Panc1 (cell line): ENCODE results near the gene PLCH1. TPM values are rescaled to one million over a fixed set of nuclear protein-coding genes. Genes with fewer than 3 reads are reported as not detected.

Source experiments
- ATAC-seq: fragments of 200-7000 bp; cut with Tn5 transposase; 2 replicates; pipeline ENCODE4 v1.9.1; 2020; ENCODE audit warnings: mild to moderate bottlenecking, moderate library complexity
- BruUV-seq: library from RNA; stranded (reverse); fragments of 400-500 nt; replicated peaks from 2 replicates; lab custom pipeline; 2021; lab: Mats Ljungman, UMichigan
- CTCF ChIA-PET: fragments of 300-600 bp; sonication (Branson Sonifier 250); formaldehyde crosslinking; loops from one replicate; lab custom pipeline; 2022; ENCODE audit warnings: antibody characterized with exemption; lab: Charles Lee
- POLR2A ChIA-PET: fragments of 300-600 bp; sonication (Branson Sonifier 250); formaldehyde crosslinking; loops from one replicate; lab custom pipeline; 2022; ENCODE audit warnings: antibody characterized with exemption; lab: Charles Lee
- DNase-seq: peaks from one replicate; pipeline ENCODE4 v3.0.0-alpha.2; 2010; ENCODE audit warnings: low read depth, low spot score
- H3K27ac ChIP-seq: 2 replicates; pipeline ENCODE4 v1.5.1; 2011; ENCODE audit warnings: mild to moderate bottlenecking, low read length, inconsistent platforms
- H3K27me3 ChIP-seq: fragments of 200-500 bp; sonication (Bioruptor generic); 2 replicates; pipeline ENCODE4 v1.6.0; 2014; ENCODE audit warnings: low read length, inconsistent platforms; ENCODE audit not compliant: control insufficient read depth, insufficient read depth
- H3K36me3 ChIP-seq: fragments of 200-500 bp; sonication (Bioruptor generic); 2 replicates; pipeline ENCODE4 v1.5.1; 2014; ENCODE audit warnings: inconsistent platforms, mild to moderate bottlenecking, low read length, moderate library complexity; ENCODE audit not compliant: control insufficient read depth, insufficient read depth
- H3K4me1 ChIP-seq: 2 replicates; pipeline ENCODE4 v1.5.1; 2011; ENCODE audit warnings: inconsistent platforms, mild to moderate bottlenecking, low read length, moderate library complexity; ENCODE audit not compliant: control insufficient read depth, insufficient read depth
- H3K4me3 ChIP-seq, 2 experiments: 2 replicates each; pipeline ENCODE4 v1.5.1; 2011 to 2012; ENCODE audit warnings: low read depth in 2 of 2, low read length in 2 of 2, mild to moderate bottlenecking in 2 of 2, inconsistent platforms in 1 of 2, moderate library complexity in 1 of 2
- H3K9me3 ChIP-seq: fragments of 200-500 bp; sonication (Bioruptor generic); 2 replicates; pipeline ENCODE4 v1.5.1; 2014; ENCODE audit warnings: low read depth, mild to moderate bottlenecking, inconsistent platforms, low read length, moderate library complexity; ENCODE audit not compliant: control insufficient read depth, insufficient read depth
- CTCF ChIP-seq: fragments of 450-650 bp; IDR thresholded peaks from 2 replicates; pipeline ENCODE4 v1.5.1; 2017; ENCODE audit warnings: mild to moderate bottlenecking
- POLR2AphosphoS5 ChIP-seq: IDR thresholded peaks from 2 replicates; pipeline ENCODE4 v1.6.1; 2012; ENCODE audit warnings: mild to moderate bottlenecking, low read depth, low read length, moderate library complexity
- REST ChIP-seq, 2 experiments: IDR thresholded peaks; 2 replicates each; pipeline ENCODE4 v1.6.1; 2011 to 2012; ENCODE audit warnings: low read depth in 2 of 2, control low read depth in 1 of 2, low read length in 1 of 2, mild to moderate bottlenecking in 1 of 2, moderate library complexity in 1 of 2; ENCODE audit not compliant: insufficient read depth in 1 of 2
- SIN3A ChIP-seq: IDR thresholded peaks from 2 replicates; pipeline ENCODE4 v1.6.1; 2012; ENCODE audit warnings: low read depth, mild to moderate bottlenecking, low read length, moderate library complexity, borderline replicate concordance; ENCODE audit not compliant: insufficient read depth
- TCF7L2 ChIP-seq: IDR thresholded peaks from 2 replicates; pipeline ENCODE4 v1.6.1; 2011; ENCODE audit warnings: mild to moderate bottlenecking, low read depth, low read length, inconsistent platforms
- in situ Hi-C: cut with HindIII; loops from 2 replicates; pipeline ENCODE4 v1.10.0; 2016; ENCODE audit warnings: low sequenced_read_pairs, low pct_unique_long_range_greater_than_20kb
- intact Hi-C: fragments of 100-400 bp; cut with micrococcal nuclease; formaldehyde crosslinking; loops from one replicate; pipeline ENCODE4 v1.10.0; 2022; ENCODE audit not compliant: unreplicated experiment
- total RNA-seq: library from RNA; stranded (reverse); gene quantifications from one replicate; pipeline ENCODE4 v1.2.1, GENCODE V29; 2021; ENCODE audit not compliant: unreplicated experiment

The PLCH1 gene
- total RNA-seq, 1 experiment from 2014 or later: 0.03 TPM

DNA sequence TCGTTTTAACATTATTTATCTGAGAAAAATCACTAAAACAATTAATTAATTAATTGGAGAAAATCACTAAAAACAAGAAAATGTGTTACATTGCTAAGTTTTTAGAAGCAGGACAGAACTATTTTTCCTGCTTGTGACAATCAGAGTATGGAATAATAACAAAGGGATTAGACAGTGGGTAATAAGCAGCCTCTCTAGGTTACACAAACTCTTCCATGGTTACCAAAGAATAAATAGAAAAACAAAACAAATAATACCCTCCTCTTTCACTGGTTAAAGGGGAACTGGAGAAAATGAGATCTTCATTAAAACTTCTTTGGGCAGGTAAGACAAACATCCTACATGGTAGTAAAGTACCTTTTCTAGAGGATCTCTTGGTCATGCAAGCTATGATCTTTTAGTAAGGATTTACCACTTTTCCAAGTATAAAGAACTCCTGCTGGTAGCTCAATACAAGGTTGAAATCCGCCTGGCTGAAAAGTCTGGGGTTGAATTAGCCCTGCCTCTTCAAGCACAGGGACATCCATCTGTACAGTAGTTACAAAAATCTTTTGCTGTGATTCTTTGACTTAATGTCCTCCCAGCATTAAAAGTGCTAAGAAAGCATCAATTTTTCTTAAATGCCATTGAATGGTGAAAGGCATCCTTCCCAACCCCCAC lies 2.5 kb upstream of the PLCH1 start:
- no peak for TF ChIP-seq TCF7L2
- no peak for TF ChIP-seq SIN3A
- TF ChIP-seq POLR2AphosphoS5: no peak
- ATAC-seq: no peak
- intact Hi-C loops: no loop called here
- Histone ChIP-seq H3K27me3 (peaks cover 29% of the 10 kb centered on the region), H3K27ac (no peak overlapping the region), H3K4me3 (no peak overlapping the region), H3K4me1 (0 out of 2 replicates have a peak, but pooled peaks cover 8% of the 10 kb centered on the region), H3K9me3 (no peaks in the 10 kb centered on the region), H3K36me3 (peaks cover 3% of the 10 kb centered on the region; the same call in 1 of the 2 replicates)
- no peak for DNase-seq
- CTCF ChIA-PET: no interaction called here
- in situ Hi-C loops: no loop called here
- BruUV-seq: no TSS peak
- POLR2A ChIA-PET: no interaction called here

GRCh38 chr3:155746703-155747102 lies 1.8 kb upstream of the PLCH1 start:
- CTCF ChIA-PET: interaction anchor here (0.6 kb wide), 1 partner anchor 360 kb away, joined by 6 read pairs; no protein-coding TSS in a partner anchor
- POLR2A ChIA-PET: no interaction called here
- H3K36me3 ChIP-seq: peaks cover 3% of the 10 kb centered on the region; the same call in 1 of the 2 replicates
- TF ChIP-seq SIN3A (no peak), TCF7L2 (no peak)
- intact Hi-C loops: no loop called here
- in situ Hi-C loops: no loop called here
- peaks cover 37% of the 10 kb centered on the region for H3K27me3 ChIP-seq
- no peak for DNase-seq
- H3K4me3 ChIP-seq: no peak overlapping the region
- ATAC-seq: no peak
- H3K9me3 ChIP-seq: no peaks in the 10 kb centered on the region
- BruUV-seq: no TSS peak
- no peak overlapping the region for H3K27ac ChIP-seq
- 0 out of 2 replicates have a peak, but pooled peaks cover 8% of the 10 kb centered on the region for H3K4me1 ChIP-seq

DNA sequence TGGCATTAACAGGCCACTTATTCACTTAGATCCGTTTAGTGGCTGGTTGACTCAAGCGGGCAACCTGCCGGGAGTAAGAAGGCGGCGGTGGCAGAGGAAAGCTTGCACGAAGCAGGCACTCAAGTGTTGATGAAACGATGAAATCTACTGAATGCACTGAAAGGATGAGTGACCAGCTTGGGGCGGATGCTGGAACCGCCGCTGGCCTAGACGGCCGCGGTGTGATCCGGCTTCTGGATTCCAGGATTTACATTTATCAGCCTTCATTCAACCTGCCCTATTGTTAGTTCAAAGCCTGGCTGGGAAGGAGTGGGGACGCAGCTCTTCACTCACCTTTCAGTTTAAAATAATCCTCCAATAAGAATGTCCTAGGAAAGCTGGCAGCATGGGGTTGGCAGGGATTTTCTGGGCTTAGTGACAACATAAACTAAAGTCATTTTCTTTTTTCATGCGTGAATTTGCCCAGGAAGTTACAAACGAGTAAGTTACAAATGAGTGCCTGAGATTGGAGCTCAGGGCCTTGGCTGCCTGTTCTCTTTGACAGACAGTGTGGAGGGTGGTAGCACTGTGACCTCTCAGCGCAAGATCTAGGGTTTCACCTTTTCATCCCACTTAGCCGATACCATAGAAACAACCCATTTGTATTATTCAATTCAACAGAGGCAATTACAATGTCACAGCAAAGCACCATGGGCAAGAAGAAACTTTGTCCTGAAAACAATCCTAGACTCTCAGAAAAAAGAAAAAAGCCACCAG lies 1.1 kb upstream of the PLCH1 start:
- intact Hi-C loops (no loop called here), in situ Hi-C loops (no loop called here)
- no peak overlapping the region for H3K27ac ChIP-seq
- H3K36me3 ChIP-seq: peaks cover 3% of the 10 kb centered on the region; the same call in 1 of the 2 replicates
- POLR2A ChIA-PET: interaction anchor here (0.5 to 0.7 kb wide), 2 partner anchors 78 to 88 kb away, joined by 3 to 4 read pairs; no protein-coding TSS in a partner anchor
- no peak for TF ChIP-seq SIN3A
- TF ChIP-seq REST (IDR thresholded peaks at IDR 0.05; ENCODE audit: insufficient read depth in 1 of 2, low read depth in 2 of 2, low read length in 1 of 2): no peak
- no peak for TF ChIP-seq TCF7L2
- no peak for TF ChIP-seq CTCF
- TF ChIP-seq POLR2AphosphoS5: no peak
- H3K4me3 ChIP-seq: peak overlapping the region in 1 of 2 experiments; percentile 65; a peak in 2 of 4 replicates
- CTCF ChIA-PET: interaction anchor here (0.6 kb wide), 2 partner anchors 105 to 359 kb away, joined by 4 to 6 read pairs; no protein-coding TSS in a partner anchor
- no TSS peak for BruUV-seq
- no peaks in the 10 kb centered on the region for H3K9me3 ChIP-seq
- ATAC-seq (peak; percentile 48), DNase-seq (no peak)
- H3K27me3 ChIP-seq: peaks cover 43% of the 10 kb centered on the region
- 0 out of 2 replicates have a peak, but pooled peaks cover 8% of the 10 kb centered on the region for H3K4me1 ChIP-seq
